KBM-7 (cell line): Measurements from ENCODE around the gene ZIC1.

Experiments
- DNase-seq: peaks from one replicate; pipeline ENCODE4 v3.0.0-alpha.2; 2015
- in situ Hi-C: fragments of 300-500 bp; cut with MboI; formaldehyde crosslinking; loops from 2 replicates; pipeline ENCODE4 v1.14.3; 2020; ENCODE audit warnings: low sequenced_read_pairs, low pct_unique_long_range_greater_than_20kb, mixed read lengths

Gene ZIC1

GRCh38 chr3:147377412-147378367 is 31.5 kb upstream of the ZIC1 start:
- in situ Hi-C loops, result no loop called here

GRCh38 chr3:147379651-147380050 is 29.5 kb upstream of the ZIC1 start:
- in situ Hi-C loops, result no loop called here
- no peak for DNase-seq

More at GRCh38 chr3:147377412-147378367, 31.5 kb upstream of the ZIC1 start:
- DNase-seq, result no peak

- DNase-seq, result no peak
- in situ Hi-C loops, result no loop called here
These were observed 28.7 kb upstream of the ZIC1 start for GRCh38 chr3:147380387-147380951.

- DNase-seq, result no peak
- in situ Hi-C loops, result no loop called here
These were observed 28.2 kb upstream of the ZIC1 start for GRCh38 chr3:147380977-147381376.

- DNase-seq, result no peak
- in situ Hi-C loops, result no loop called here
These were observed 27.6 kb upstream of the ZIC1 start for GRCh38 chr3:147381596-147381995.

- no peak for DNase-seq
- in situ Hi-C loops, result no loop called here
These were observed 25.5 kb upstream of the ZIC1 start for GRCh38 chr3:147383617-147384016.

- in situ Hi-C loops, result no loop called here
- peak; percentile 27 for DNase-seq
These were observed 24.7 kb upstream of the ZIC1 start for GRCh38 chr3:147384210-147385058.

GRCh38 chr3:147385059-147386012 is 23.8 kb upstream of the ZIC1 start:
- in situ Hi-C loops, result no loop called here
- no peak for DNase-seq

GRCh38 chr3:147387291-147387884 is 21.8 kb upstream of the ZIC1 start:
- no peak for DNase-seq
- in situ Hi-C loops, result no loop called here

GRCh38 chr3:147387885-147388699 is 21.1 kb upstream of the ZIC1 start:
- in situ Hi-C loops, result no loop called here
- DNase-seq, result no peak

- in situ Hi-C loops, result no loop called here
- no peak for DNase-seq
These were observed 20.2 kb upstream of the ZIC1 start for GRCh38 chr3:147388700-147389580.

- in situ Hi-C loops, result no loop called here
- no peak for DNase-seq
These were observed 19.4 kb upstream of the ZIC1 start for GRCh38 chr3:147389717-147390116.

GRCh38 chr3:147390589-147391569 is 18.3 kb upstream of the ZIC1 start:
- DNase-seq, result no peak
- in situ Hi-C loops, result no loop called here

GRCh38 chr3:147391781-147392624 is 17.2 kb upstream of the ZIC1 start:
- in situ Hi-C loops, result no loop called here
- no peak for DNase-seq

GRCh38 chr3:147392625-147392946 is 16.6 kb upstream of the ZIC1 start:
- in situ Hi-C loops, result no loop called here
- no peak for DNase-seq
